ENCODE data around the gene ARF1. TPM values are rescaled to one million over a fixed set of nuclear protein-coding genes. Genes with fewer than 3 reads are reported as not detected.

The ARF1 gene
- total RNA-seq, 1 donor from 2014 or later = 259 TPM

DNA sequence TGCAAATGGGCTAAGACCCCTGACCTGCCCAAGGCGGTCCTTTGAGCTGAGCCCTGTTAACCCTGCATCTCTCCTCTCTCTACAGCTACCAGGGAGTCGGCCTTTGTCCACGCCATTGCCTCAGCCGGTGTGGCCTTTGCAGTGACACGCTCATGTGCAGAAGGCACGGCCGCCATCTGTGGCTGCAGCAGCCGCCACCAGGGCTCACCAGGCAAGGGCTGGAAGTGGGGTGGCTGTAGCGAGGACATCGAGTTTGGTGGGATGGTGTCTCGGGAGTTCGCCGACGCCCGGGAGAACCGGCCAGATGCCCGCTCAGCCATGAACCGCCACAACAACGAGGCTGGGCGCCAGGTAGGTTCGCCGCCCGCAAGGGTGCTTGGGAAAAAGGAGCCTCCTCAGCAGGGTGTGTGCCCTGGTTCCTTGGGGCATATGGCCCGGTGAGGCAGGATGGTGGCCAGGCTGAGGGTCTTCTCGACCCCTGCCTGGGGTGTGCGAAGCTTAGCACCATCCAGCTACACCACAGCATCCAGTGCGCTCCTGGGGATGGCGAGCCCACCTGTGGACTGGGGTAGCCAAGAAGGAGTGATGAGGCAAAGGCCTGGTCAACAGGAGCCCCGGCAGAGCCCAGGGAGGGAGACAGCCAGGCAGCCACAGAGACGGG lies 31.8 kb upstream of the ARF1 start:
- Mint-ChIP-seq H3K27ac (no peak overlapping the region), H3K4me1 (ENCODE audit: low read depth) (no peaks in the 10 kb centered on the region), H3K9me3 (ENCODE audit: low read depth) (no peaks in the 10 kb centered on the region), H3K4me3 (ENCODE audit: low read depth) (no peak overlapping the region), H3K27me3 (peaks cover 62% of the 10 kb centered on the region), H3K36me3 (ENCODE audit: insufficient read depth) (no peaks in the 10 kb centered on the region)
- no peak for DNase-seq (ENCODE audit: low spot score, unreplicated experiment)
- TF ChIP-seq CTCF (IDR thresholded peaks at IDR 0.05; ENCODE audit: unreplicated experiment) = no peak

DNA sequence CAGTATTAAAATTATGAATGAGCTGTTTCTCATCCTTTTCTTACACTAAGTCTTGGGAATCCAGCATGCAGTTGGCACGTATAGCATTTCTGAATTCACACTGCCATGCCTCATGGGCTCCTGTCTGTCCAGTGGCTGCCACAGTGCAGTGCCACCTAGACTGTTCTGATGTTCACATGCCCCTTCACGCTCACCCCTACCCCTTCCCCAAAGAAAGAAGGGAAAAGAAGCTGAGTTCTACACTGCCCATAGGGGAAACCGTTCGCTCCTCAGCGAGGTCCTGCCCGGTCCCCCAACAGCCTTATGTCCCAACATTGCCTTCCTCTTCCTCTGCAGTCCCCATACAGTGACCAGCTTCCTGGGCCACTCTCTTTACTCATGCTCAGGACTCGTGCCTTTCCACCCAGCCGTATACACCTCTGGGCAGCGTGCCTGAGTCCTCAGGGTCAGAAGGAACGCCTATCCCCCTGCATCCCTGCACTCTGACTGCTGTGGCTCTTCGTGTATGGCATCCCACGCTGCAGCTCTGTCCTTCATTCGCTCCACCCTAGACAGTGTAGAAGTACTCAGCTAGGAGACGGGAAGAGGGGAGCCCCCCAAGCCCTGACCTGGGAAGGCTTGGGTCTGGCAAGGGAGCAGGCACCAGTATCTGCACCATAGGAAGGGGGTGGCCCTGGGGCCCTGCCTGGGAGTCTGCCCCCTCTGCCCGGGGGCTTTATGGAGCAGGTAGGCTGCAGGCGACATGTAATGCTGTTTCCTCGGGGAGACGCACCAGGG lies 24.1 kb upstream of the ARF1 start:
- peaks cover 65% of the 10 kb centered on the region for H3K27me3 Mint-ChIP-seq
- H3K4me1 Mint-ChIP-seq (ENCODE audit: low read depth) = peaks cover 2% of the 10 kb centered on the region
- no peak overlapping the region for H3K4me3 Mint-ChIP-seq (ENCODE audit: low read depth)
- TF ChIP-seq CTCF (IDR thresholded peaks at IDR 0.05; ENCODE audit: unreplicated experiment) = no peak
- no peaks in the 10 kb centered on the region for H3K36me3 Mint-ChIP-seq (ENCODE audit: insufficient read depth)
- no peaks in the 10 kb centered on the region for H3K9me3 Mint-ChIP-seq (ENCODE audit: low read depth)
- DNase-seq (ENCODE audit: low spot score, unreplicated experiment) = no peak
- H3K27ac Mint-ChIP-seq = no peak overlapping the region

DNA sequence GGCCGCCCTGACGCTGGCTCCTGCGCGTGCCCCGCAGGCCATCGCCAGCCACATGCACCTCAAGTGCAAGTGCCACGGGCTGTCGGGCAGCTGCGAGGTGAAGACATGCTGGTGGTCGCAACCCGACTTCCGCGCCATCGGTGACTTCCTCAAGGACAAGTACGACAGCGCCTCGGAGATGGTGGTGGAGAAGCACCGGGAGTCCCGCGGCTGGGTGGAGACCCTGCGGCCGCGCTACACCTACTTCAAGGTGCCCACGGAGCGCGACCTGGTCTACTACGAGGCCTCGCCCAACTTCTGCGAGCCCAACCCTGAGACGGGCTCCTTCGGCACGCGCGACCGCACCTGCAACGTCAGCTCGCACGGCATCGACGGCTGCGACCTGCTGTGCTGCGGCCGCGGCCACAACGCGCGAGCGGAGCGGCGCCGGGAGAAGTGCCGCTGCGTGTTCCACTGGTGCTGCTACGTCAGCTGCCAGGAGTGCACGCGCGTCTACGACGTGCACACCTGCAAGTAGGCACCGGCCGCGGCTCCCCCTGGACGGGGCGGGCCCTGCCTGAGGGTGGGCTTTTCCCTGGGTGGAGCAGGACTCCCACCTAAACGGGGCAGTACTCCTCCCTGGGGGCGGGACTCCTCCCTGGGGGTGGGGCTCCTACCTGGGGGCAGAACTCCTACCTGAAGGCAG lies 23.4 kb upstream of the ARF1 start:
- Mint-ChIP-seq H3K4me1 (ENCODE audit: low read depth) (peaks cover 2% of the 10 kb centered on the region), H3K27ac (no peak overlapping the region), H3K27me3 (peaks cover 58% of the 10 kb centered on the region), H3K36me3 (ENCODE audit: insufficient read depth) (no peaks in the 10 kb centered on the region), H3K4me3 (ENCODE audit: low read depth) (no peak overlapping the region), H3K9me3 (ENCODE audit: low read depth) (no peaks in the 10 kb centered on the region)
- no peak for TF ChIP-seq CTCF (IDR thresholded peaks at IDR 0.05; ENCODE audit: unreplicated experiment)
- no peak for DNase-seq (ENCODE audit: low spot score, unreplicated experiment)

- Mint-ChIP-seq H3K9me3 (ENCODE audit: low read depth) (no peaks in the 10 kb centered on the region), H3K27ac (no peak overlapping the region), H3K4me1 (ENCODE audit: low read depth) (peaks cover 2% of the 10 kb centered on the region), H3K36me3 (ENCODE audit: insufficient read depth) (no peaks in the 10 kb centered on the region), H3K4me3 (ENCODE audit: low read depth) (peak overlapping the region; percentile 42), H3K27me3 (peaks cover 55% of the 10 kb centered on the region)
- DNase-seq (ENCODE audit: low spot score, unreplicated experiment) = peak; percentile 59
- no peak for TF ChIP-seq CTCF (IDR thresholded peaks at IDR 0.05; ENCODE audit: unreplicated experiment)
Observed at GRCh38 chr1:228059634-228060457, 22.7 kb upstream of the ARF1 start.

All from progenitor cell of endocrine pancreas (in vitro differentiated cells).